Measurements from ENCODE around the gene HOXD10.
A peak's percentile ranks its signal among the peaks of the same experiment; 100 is the strongest.

The HOXD10 gene

DNA sequence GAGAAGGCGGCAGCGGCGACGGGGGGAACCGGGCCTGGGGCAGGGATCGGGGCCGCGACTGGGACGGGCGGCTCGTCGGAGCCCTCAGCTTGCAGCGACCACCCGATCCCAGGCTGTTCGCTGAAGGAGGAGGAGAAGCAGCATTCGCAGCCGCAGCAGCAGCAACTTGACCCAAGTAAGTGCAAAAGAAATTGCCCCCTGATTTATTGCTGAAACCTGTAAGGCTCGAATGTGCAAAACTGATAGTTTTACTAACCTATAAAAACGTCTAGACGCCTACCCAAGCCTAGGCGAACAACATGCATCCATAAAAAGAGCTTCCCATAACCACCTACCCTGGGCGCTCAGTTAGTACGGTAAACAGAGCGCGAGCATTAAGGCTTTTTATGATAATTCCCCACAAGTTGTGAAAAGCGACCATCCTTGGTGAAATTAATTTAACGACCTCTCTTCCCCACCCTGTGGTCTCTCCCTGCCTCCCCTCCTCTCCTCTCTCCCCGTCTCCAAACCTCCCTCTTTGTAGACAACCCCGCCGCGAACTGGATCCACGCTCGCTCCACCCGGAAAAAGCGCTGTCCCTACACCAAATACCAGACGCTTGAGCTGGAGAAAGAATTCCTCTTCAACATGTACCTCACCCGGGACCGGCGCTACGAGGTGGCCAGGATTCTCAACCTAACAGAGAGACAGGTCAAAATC, 7.0 kb downstream of the HOXD10 start:
- no peak for DNase-seq (ENCODE audit: low read depth)

GRCh38 chr2:176124110-176124946, 7.8 kb downstream of the HOXD10 start:
- no peak for DNase-seq (ENCODE audit: low read depth)

- DNase-seq (ENCODE audit: low read depth) = no peak
Observed at GRCh38 chr2:176124947-176125771, 8.6 kb downstream of the HOXD10 start.

- no peak for DNase-seq (ENCODE audit: low read depth)
Observed at GRCh38 chr2:176125772-176126054, 9.1 kb downstream of the HOXD10 start.

GRCh38 chr2:176126929-176127773, 10.6 kb downstream of the HOXD10 start:
- DNase-seq (ENCODE audit: low read depth) = peak; percentile 34

- no peak for DNase-seq (ENCODE audit: low read depth)
Observed at GRCh38 chr2:176127774-176128072, 11.1 kb downstream of the HOXD10 start.

- DNase-seq (ENCODE audit: low read depth) = no peak
Observed at GRCh38 chr2:176128172-176128981, 11.8 kb downstream of the HOXD10 start.

- peak; percentile 4 for DNase-seq (ENCODE audit: low read depth)
Observed at GRCh38 chr2:176128982-176129796, 12.6 kb downstream of the HOXD10 start, which contains the start of gene HOXD8. Gene HOXD8 (plus strand): TSS chr2:176129705. CDS start chr2:176130367, 662 bp downstream.

- no peak for DNase-seq (ENCODE audit: low read depth)
Observed at GRCh38 chr2:176129813-176130146, 13.2 kb downstream of the HOXD10 start.

GRCh38 chr2:176130147-176130956, 13.8 kb downstream of the HOXD10 start:
- DNase-seq (ENCODE audit: low read depth) = no peak

DNA sequence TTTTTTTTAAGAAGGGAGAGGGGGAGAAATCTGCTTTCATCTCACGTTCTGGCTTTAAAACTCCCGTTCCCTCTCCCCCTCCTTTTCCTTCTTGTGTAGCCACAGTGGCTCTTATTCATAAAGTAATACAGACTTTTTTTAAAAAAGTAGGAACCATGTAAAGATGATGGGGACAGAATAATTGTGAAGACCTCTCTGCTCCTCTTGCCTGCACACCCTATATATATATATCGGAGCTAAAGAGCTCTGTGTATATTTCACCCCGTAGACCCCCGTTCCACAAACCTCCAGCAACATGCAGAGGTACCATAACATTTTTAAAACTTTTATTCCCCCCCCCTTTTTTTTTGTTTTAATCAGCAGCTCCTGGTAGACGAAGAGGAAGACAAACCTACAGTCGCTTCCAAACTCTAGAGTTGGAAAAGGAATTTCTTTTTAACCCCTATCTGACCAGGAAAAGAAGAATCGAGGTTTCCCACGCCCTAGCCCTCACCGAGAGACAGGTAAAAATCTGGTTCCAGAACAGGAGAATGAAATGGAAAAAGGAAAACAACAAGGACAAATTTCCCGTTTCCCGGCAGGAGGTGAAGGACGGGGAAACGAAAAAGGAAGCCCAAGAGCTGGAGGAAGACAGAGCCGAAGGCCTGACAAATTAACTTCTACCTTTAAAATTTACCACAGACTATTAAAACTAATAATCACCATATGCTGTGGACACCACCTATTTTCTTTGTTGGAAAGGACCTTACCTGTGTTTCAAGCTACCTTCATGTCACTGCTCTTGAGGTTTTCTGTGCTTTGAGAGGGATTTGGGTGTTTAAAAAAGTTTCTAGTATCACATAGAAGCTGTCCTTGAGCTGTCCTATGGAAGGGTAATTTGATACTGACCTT, 14.6 kb downstream of the HOXD10 start:
- no peak for DNase-seq (ENCODE audit: low read depth)

DNA sequence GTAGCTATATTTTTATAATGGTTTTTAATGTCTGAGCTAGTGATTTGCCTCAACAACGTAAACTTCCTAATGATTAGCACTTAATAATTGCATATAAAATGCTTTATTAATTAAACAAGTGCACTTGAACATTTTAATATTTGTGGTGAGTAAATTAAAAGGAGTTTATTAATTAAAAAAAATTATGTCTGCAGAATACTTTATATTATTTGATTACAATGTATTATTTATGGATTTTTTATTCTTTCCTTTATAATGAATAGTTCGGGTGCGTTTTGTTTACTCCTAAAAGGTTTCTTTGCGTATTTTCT, 15.2 kb downstream of the HOXD10 start:
- DNase-seq (ENCODE audit: low read depth) = no peak

GRCh38 chr2:176132205-176133171, 15.9 kb downstream of the HOXD10 start:
- DNase-seq (ENCODE audit: low read depth) = no peak

GRCh38 chr2:176133389-176133788, 16.8 kb downstream of the HOXD10 start:
- DNase-seq (ENCODE audit: low read depth) = no peak

DNA sequence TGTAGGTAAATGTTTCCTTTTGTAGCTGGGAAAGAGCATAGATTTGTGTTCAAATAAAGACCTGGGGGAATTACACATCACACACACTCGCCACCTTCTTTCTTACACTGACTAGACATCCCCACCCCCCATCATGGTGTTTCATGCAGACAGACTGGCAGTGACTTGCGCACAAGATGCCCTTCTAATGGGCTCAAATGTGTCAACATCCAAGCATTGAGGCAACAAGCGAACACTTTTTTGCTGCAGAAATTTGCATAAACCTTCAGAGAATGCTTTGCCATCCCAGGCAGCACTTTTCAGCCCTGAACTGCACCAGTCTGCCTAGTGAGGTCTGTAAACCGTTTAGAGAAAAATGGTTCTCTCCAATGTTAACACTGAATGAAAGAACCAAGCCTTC, 17.5 kb downstream of the HOXD10 start:
- no peak for DNase-seq (ENCODE audit: low read depth)

DNA sequence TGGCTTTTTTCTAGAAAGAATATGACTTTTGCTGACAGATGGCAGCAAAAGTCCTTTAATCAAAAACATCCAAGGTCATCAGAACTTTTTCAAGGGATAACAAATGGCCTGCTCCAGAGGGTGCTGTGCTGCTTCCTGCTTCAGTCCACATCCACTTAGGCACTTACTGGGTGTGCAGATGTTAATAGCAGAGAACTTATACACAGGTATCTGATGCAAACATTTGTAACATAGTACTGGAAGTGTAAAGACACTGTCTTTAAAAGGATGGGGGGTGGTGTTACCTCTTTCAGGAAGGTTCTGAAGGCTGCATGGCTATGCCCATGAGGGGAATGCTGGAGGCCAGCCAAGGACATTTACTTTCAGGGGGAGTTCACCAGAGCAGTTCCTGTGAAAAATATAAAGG, 18.5 kb downstream of the HOXD10 start:
- no peak for DNase-seq (ENCODE audit: low read depth)
